HepG2 (cell line): ENCODE measurements around the gene ARMH4.

Experiments used
- ARHGAP35 ChIP-seq: sonication (generic); formaldehyde crosslinking; IDR thresholded peaks from 2 replicates; pipeline ENCODE4 v1.9.0; 2022; ENCODE audit warnings: mild to moderate bottlenecking, inconsistent platforms, moderate library complexity, missing genetic modification reagents, borderline replicate concordance
- FOXC1 ChIP-seq: sonication (generic); formaldehyde crosslinking; IDR thresholded peaks from 2 replicates; pipeline ENCODE4 v1.8.0; 2022; ENCODE audit warnings: mild to moderate bottlenecking, missing genetic modification reagents, borderline replicate concordance
- HDAC2 ChIP-seq: sonication (generic); formaldehyde crosslinking; IDR thresholded peaks from 2 replicates; pipeline ENCODE4 v1.4.0; 2020; ENCODE audit warnings: missing genetic modification reagents
- KLF9 ChIP-seq: IDR thresholded peaks from 2 replicates; pipeline ENCODE4 v1.6.1; 2016; ENCODE audit warnings: low read depth
- POLR2A ChIP-seq, 2 experiments: IDR thresholded peaks; 2 replicates each; pipeline ENCODE4 v1.6.1; 2011; ENCODE audit warnings: low read depth in 2 of 2, low read length in 2 of 2, mild to moderate bottlenecking in 1 of 2, moderate library complexity in 1 of 2; ENCODE audit not compliant: insufficient read depth in 1 of 2
- POLR2AphosphoS2 ChIP-seq: IDR thresholded peaks from 2 replicates; pipeline ENCODE4 v1.6.1; 2011; ENCODE audit warnings: low read depth, low read length, improper control_type of control experiment
- TRIM24 ChIP-seq: sonication (generic); formaldehyde crosslinking; IDR thresholded peaks from 2 replicates; pipeline ENCODE4 v1.8.0; 2022; ENCODE audit warnings: mild to moderate bottlenecking, missing genetic modification reagents
- ZNF607 ChIP-seq: sonication (generic); formaldehyde crosslinking; IDR thresholded peaks from 2 replicates; pipeline ENCODE4 v1.5.1; 2020; ENCODE audit warnings: missing genetic modification reagents, mild to moderate bottlenecking, borderline replicate concordance
- TF ChIP-seq, protein P1 (sequence below): sonication (generic); formaldehyde crosslinking; IDR thresholded peaks from 2 replicates; pipeline ENCODE4 v1.4.0; 2020; ENCODE audit warnings: mild to moderate bottlenecking, missing genetic modification reagents
- TF ChIP-seq, protein P2 (sequence below): sonication (generic); formaldehyde crosslinking; IDR thresholded peaks from 2 replicates; pipeline ENCODE4 v1.5.0; 2020; ENCODE audit warnings: mild to moderate bottlenecking, missing genetic modification reagents, moderate library complexity
- TF ChIP-seq, protein P3 (sequence below): sonication (generic); formaldehyde crosslinking; IDR thresholded peaks from 2 replicates; pipeline ENCODE4 v1.4.0; 2020; ENCODE audit warnings: missing genetic modification reagents
- TF ChIP-seq, protein P4 (sequence below), 2 experiments: IDR thresholded peaks; 2 replicates each; pipeline ENCODE4 v1.6.1; 2011 to 2012; ENCODE audit warnings: low read length in 2 of 2, borderline replicate concordance in 1 of 2, low read depth in 1 of 2, mild to moderate bottlenecking in 1 of 2, moderate library complexity in 1 of 2
- TF ChIP-seq, protein P5 (sequence below): sonication (generic); formaldehyde crosslinking; IDR thresholded peaks from 2 replicates; pipeline ENCODE4 v1.4.0; 2020; ENCODE audit warnings: mild to moderate bottlenecking, low read depth, missing genetic modification reagents
- TF ChIP-seq, protein P6 (sequence below): IDR thresholded peaks from 2 replicates; pipeline ENCODE4 v1.6.1; 2016

DNA sequence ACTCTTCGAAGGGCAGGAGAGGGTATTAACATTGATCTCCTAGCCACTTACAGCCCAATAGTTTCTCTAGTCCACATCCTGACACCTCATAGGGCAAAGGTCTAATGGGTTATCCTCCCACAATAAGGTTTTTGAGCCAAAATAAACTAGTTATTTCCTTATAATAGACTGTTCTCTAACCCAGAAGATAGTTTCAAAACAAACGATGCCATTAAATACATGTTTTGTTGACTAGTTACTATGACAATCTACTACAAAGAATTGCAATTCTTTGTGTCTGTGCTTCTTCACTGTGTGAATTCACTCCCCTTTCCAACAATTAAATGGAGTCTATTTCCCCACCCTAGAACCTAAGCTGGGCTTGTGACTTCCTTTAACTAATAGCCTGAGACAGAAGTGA, 41.5 kb upstream of the ARMH4 start:
- TF ChIP-seq POLR2AphosphoS2 (no peak), KLF9 (CRISPR knock-in tag) (no peak), ARHGAP35 (no peak), ZNF607 (CRISPR knock-in tag) (no peak), HDAC2 (CRISPR knock-in tag) (no peak), POLR2A (IDR thresholded peaks at IDR 0.05; ENCODE audit: insufficient read depth in 1 of 2, low read depth in 2 of 2, low read length in 2 of 2) (no peak), TRIM24 (CRISPR knock-in tag) (no peak), FOXC1 (CRISPR knock-in tag) (no peak)
- TF ChIP-seq, protein P1, sequence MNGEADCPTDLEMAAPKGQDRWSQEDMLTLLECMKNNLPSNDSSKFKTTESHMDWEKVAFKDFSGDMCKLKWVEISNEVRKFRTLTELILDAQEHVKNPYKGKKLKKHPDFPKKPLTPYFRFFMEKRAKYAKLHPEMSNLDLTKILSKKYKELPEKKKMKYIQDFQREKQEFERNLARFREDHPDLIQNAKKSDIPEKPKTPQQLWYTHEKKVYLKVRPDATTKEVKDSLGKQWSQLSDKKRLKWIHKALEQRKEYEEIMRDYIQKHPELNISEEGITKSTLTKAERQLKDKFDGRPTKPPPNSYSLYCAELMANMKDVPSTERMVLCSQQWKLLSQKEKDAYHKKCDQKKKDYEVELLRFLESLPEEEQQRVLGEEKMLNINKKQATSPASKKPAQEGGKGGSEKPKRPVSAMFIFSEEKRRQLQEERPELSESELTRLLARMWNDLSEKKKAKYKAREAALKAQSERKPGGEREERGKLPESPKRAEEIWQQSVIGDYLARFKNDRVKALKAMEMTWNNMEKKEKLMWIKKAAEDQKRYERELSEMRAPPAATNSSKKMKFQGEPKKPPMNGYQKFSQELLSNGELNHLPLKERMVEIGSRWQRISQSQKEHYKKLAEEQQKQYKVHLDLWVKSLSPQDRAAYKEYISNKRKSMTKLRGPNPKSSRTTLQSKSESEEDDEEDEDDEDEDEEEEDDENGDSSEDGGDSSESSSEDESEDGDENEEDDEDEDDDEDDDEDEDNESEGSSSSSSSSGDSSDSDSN: no peak
- TF ChIP-seq, protein P2, sequence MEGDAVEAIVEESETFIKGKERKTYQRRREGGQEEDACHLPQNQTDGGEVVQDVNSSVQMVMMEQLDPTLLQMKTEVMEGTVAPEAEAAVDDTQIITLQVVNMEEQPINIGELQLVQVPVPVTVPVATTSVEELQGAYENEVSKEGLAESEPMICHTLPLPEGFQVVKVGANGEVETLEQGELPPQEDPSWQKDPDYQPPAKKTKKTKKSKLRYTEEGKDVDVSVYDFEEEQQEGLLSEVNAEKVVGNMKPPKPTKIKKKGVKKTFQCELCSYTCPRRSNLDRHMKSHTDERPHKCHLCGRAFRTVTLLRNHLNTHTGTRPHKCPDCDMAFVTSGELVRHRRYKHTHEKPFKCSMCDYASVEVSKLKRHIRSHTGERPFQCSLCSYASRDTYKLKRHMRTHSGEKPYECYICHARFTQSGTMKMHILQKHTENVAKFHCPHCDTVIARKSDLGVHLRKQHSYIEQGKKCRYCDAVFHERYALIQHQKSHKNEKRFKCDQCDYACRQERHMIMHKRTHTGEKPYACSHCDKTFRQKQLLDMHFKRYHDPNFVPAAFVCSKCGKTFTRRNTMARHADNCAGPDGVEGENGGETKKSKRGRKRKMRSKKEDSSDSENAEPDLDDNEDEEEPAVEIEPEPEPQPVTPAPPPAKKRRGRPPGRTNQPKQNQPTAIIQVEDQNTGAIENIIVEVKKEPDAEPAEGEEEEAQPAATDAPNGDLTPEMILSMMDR (CRISPR knock-in tag): no peak
- TF ChIP-seq, protein P3, sequence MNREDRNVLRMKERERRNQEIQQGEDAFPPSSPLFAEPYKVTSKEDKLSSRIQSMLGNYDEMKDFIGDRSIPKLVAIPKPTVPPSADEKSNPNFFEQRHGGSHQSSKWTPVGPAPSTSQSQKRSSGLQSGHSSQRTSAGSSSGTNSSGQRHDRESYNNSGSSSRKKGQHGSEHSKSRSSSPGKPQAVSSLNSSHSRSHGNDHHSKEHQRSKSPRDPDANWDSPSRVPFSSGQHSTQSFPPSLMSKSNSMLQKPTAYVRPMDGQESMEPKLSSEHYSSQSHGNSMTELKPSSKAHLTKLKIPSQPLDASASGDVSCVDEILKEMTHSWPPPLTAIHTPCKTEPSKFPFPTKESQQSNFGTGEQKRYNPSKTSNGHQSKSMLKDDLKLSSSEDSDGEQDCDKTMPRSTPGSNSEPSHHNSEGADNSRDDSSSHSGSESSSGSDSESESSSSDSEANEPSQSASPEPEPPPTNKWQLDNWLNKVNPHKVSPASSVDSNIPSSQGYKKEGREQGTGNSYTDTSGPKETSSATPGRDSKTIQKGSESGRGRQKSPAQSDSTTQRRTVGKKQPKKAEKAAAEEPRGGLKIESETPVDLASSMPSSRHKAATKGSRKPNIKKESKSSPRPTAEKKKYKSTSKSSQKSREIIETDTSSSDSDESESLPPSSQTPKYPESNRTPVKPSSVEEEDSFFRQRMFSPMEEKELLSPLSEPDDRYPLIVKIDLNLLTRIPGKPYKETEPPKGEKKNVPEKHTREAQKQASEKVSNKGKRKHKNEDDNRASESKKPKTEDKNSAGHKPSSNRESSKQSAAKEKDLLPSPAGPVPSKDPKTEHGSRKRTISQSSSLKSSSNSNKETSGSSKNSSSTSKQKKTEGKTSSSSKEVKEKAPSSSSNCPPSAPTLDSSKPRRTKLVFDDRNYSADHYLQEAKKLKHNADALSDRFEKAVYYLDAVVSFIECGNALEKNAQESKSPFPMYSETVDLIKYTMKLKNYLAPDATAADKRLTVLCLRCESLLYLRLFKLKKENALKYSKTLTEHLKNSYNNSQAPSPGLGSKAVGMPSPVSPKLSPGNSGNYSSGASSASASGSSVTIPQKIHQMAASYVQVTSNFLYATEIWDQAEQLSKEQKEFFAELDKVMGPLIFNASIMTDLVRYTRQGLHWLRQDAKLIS (CRISPR knock-in tag): no peak
- TF ChIP-seq, protein P4, sequence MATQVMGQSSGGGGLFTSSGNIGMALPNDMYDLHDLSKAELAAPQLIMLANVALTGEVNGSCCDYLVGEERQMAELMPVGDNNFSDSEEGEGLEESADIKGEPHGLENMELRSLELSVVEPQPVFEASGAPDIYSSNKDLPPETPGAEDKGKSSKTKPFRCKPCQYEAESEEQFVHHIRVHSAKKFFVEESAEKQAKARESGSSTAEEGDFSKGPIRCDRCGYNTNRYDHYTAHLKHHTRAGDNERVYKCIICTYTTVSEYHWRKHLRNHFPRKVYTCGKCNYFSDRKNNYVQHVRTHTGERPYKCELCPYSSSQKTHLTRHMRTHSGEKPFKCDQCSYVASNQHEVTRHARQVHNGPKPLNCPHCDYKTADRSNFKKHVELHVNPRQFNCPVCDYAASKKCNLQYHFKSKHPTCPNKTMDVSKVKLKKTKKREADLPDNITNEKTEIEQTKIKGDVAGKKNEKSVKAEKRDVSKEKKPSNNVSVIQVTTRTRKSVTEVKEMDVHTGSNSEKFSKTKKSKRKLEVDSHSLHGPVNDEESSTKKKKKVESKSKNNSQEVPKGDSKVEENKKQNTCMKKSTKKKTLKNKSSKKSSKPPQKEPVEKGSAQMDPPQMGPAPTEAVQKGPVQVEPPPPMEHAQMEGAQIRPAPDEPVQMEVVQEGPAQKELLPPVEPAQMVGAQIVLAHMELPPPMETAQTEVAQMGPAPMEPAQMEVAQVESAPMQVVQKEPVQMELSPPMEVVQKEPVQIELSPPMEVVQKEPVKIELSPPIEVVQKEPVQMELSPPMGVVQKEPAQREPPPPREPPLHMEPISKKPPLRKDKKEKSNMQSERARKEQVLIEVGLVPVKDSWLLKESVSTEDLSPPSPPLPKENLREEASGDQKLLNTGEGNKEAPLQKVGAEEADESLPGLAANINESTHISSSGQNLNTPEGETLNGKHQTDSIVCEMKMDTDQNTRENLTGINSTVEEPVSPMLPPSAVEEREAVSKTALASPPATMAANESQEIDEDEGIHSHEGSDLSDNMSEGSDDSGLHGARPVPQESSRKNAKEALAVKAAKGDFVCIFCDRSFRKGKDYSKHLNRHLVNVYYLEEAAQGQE (IDR thresholded peaks at IDR 0.05; ENCODE audit: borderline replicate concordance in 1 of 2, low read depth in 1 of 2, low read length in 2 of 2): no peak
- TF ChIP-seq, protein P5, sequence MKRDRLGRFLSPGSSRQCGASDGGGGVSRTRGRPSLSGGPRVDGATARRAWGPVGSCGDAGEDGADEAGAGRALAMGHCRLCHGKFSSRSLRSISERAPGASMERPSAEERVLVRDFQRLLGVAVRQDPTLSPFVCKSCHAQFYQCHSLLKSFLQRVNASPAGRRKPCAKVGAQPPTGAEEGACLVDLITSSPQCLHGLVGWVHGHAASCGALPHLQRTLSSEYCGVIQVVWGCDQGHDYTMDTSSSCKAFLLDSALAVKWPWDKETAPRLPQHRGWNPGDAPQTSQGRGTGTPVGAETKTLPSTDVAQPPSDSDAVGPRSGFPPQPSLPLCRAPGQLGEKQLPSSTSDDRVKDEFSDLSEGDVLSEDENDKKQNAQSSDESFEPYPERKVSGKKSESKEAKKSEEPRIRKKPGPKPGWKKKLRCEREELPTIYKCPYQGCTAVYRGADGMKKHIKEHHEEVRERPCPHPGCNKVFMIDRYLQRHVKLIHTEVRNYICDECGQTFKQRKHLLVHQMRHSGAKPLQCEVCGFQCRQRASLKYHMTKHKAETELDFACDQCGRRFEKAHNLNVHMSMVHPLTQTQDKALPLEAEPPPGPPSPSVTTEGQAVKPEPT: no peak
- TF ChIP-seq, protein P6, sequence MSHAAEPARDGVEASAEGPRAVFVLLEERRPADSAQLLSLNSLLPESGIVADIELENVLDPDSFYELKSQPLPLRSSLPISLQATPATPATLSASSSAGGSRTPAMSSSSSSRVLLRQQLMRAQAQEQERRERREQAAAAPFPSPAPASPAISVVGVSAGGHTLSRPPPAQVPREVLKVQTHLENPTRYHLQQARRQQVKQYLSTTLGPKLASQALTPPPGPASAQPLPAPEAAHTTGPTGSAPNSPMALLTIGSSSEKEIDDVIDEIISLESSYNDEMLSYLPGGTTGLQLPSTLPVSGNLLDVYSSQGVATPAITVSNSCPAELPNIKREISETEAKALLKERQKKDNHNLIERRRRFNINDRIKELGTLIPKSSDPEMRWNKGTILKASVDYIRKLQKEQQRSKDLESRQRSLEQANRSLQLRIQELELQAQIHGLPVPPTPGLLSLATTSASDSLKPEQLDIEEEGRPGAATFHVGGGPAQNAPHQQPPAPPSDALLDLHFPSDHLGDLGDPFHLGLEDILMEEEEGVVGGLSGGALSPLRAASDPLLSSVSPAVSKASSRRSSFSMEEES: no peak
